Epidermal melanocyte (primary cell): ENCODE results near the gene LTBP2.

Experiments used
- DNase-seq: peaks from one replicate; pipeline ENCODE4 v3.0.0; 2011; ENCODE audit warnings: low spot score; ENCODE audit not compliant: insufficient read length

Gene LTBP2

DNA sequence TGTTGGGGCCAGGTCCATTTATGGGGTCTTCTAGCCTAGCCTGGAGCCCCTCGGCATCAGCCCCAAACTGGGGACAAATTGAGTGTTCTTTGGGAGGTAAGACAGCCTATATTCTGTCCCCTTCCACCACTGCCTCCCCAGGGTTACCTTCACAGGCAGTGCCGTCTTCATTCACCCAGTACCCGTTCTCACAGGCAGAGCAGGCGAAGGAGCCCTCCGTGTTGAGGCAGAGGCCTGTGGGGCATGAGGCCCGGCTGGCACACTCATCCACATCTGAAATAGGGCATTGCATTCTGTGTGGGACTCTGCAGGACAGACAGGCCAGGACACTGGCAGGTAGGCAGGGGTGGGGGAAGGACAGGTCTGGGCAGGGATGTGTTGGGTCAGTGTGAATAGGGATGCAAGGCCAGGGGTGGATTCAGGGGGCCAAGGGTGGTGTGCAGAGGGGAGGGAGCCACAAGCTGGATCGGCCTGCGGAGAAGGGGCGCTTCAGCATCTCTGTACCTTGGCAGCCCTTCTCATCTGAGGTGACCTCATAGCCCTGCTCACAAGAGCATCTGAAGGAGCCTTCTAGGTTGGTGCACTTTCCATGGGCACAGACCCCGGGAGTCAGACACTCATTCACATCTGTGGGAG, 102.3 kb downstream of the LTBP2 start:
- no peak for DNase-seq

DNA sequence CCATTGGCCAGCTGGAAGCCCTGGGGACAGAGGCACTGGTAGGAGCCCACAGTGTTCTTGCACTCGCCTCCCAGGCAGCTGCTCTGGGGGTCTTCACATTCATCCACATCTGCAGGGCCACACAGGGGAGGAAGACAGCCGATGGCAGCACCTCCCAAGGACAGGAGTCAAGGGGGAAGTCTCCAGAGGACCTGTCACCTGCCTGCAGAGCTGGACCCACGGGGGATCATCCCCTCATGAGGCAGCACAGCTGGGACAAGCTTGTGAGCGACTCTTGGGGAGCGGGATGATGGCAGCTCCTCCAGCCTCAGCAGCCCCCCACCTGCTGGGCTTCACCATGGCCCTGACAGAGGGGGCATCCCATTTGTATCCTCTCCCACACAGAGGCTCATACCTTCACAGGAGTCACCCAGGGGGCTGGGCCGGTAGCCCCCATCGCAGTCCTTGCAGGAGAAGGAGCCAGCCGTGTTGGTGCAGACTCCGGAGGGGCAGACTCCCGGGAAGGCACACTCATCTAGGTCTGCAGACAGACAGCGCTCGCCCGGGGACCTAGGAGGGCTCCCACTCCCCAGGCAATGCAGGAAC, 103.1 kb downstream of the LTBP2 start:
- DNase-seq, result no peak

DNA sequence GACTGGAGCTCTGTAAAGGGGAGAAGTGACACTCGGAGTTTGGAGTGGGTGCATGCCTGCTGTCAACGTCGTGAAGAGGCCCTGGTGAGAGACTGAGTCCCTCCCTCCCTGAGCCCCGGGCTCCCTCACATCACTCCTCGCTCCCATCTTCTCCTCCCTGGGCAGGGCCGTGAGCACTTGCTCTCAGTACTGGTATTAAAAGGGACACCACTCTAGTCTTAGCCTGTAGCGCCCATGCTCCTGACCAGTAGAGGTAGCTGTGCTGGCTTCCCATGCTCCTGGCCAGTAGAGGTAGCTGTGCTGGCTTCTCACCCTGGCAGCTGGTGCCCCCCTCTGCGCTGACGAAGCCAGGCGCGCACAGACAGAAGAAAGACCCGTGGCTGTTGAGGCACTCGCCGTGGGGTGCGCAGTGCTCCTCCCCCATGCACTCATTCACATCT, 103.7 kb downstream of the LTBP2 start:
- no peak for DNase-seq

DNA sequence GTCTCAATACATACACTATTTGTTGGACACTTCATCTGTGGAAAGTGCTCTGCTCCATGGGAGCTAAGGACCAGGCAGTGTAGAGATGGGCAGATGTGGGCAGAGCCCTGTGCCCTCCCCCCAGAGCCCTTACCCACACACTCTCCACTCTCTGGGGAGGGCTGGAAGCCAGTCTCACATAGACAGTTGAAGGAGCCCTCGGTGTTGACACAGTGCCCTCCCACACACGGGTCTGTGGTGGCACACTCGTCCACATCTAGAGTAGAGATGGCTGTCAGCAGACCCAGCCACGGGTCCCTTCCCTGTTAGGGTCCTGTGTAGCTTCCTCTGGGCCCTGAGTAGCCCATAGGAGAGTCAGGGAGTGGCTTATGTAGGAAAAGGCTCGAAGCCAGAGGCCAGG, 104.2 kb downstream of the LTBP2 start:
- no peak for DNase-seq

DNA sequence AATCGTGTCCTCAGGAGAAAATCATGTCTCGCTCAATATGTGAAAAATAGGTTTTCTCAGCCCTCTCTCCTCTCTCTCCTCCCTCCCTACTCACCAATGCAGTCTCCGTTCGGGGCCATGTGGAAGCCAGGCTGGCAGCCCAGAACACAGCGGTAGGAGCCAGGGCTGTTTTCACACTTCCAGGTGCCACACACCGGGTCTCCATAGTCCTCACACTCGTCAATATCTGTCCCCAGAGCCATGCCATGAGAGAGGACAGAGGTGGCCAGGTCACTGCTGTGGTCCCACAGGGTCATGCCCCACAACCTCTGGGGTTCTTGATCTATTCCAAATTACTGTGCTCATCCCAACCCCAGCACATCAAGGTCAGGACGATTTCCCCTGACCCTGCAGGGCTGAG, 105.0 kb downstream of the LTBP2 start:
- no peak for DNase-seq

- no peak for DNase-seq
Measured at GRCh38 chr14:74506411-74506851, 105.6 kb downstream of the LTBP2 start.

DNA sequence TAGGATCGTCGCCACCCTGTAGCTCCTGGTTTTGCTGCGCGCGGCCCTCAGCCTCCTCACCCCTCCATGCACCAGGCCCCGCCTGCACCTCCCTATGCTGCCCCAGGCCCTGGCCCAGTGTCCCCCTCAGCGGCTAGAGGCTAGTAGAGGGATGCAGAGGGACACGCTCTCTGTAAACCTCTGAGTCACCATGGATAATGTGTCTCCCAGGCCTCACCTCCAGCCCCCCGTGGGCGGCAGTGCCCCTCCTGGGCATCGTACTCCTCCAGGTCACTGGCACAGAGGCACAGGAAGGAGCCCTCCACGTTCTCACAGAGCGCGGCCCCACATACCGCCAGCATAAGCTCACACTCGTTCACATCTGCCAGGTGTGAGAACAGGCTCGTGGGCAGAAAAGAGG, 106.2 kb downstream of the LTBP2 start:
- DNase-seq, result no peak

DNA sequence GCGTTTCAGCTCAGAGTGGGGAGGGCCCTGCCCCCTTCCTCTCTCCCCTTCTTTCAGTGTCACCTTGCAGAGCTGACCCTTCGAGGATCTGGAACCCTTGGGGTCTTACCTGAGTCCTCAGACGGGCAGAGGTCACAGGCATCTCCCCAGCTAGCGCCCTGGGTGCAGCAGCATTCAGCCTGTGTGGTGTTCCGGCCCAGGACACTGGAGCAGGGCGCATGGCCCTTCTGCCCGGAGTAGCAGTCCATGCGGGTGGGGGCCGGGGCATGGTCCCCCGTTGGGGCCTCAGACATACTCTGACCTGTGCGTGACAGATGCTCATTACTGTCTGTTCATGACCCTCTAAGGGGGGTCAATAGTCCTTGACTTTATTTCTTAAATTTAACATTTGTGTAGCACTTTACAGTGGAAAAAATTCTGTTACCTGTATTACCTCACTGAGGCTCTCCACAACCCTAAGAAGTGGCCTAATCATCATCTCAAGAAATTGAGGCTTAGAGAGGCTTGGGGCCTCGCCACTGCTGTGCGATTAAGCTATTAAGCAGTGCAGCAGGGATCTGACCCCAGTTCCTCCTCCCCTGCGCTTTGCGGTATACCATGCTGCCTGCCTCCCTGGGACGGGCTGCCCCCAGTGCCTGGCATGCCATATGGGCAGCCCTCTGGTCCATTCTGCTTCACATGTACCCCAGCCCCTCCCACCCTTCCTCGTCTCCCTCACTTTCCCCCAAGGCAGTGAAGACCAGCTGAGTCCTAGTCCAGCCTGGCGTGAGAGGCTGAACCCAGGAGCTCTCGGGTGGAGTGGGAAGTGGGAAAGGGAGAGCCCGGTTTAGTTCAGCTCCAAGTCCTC, 106.9 kb downstream of the LTBP2 start:
- DNase-seq, result no peak

- no peak for DNase-seq
Measured at GRCh38 chr14:74504412-74504811, 107.6 kb downstream of the LTBP2 start.

DNA sequence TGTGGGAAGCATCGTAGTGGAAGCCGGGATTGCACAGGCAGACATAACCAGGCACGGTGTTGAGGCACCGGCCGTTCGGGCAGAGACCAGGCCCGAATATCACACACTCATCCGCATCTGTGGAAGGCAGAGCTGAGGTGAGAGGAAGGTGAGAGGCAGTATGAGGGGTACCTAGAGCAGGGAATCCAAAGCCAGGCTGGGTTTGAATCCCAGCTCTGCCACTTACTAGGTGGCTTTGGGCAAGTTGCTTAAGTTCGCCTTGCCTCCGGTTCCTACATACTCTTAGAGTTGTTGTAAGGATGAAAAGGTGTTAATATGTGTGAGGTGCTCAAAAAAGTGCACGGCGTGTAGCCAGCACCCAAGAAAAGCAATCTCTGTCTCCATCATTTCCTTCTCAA, 108.1 kb downstream of the LTBP2 start:
- no peak for DNase-seq

DNA sequence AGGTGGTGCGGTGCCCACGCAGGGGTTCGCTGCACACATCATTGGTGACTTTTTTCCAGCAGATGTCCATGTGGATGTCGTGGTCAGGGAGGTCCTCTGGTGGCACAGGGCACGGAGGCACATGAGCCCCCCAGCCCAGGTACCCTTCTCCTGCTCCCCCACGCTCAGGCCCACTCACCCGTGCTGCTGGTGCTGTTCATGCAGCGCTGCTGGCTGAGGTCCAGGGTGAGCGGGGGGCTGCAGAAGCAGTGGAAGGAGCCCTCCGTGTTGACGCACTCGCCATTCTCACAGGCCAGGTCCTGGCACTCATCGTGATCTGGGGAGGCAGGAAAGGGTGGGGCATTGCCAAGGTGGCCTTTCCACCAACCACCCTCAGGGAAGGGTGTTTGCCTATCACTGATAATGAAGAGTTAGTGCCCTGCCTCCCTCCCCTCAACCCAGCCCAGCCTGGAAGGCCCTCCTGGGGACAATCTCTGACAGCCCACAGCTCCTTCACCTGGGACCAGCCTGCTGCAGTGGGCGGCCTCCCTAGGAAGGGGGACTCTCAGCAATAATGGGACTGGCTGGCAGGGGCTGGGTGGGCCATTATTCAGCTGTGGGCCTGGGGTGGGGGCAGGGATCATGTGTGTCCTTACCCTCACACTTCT, 108.6 kb downstream of the LTBP2 start:
- no peak for DNase-seq

GRCh38 chr14:74502236-74503019, 109.6 kb downstream of the LTBP2 start:
- no peak for DNase-seq

- no peak for DNase-seq
Measured at GRCh38 chr14:74501691-74502090, 110.3 kb downstream of the LTBP2 start.

GRCh38 chr14:74501135-74501614, 110.9 kb downstream of the LTBP2 start:
- no peak for DNase-seq

GRCh38 chr14:74500417-74501134, 111.5 kb downstream of the LTBP2 start:
- no peak for DNase-seq

GRCh38 chr14:74495356-74495755, 116.7 kb downstream of the LTBP2 start:
- DNase-seq, result no peak

DNA sequence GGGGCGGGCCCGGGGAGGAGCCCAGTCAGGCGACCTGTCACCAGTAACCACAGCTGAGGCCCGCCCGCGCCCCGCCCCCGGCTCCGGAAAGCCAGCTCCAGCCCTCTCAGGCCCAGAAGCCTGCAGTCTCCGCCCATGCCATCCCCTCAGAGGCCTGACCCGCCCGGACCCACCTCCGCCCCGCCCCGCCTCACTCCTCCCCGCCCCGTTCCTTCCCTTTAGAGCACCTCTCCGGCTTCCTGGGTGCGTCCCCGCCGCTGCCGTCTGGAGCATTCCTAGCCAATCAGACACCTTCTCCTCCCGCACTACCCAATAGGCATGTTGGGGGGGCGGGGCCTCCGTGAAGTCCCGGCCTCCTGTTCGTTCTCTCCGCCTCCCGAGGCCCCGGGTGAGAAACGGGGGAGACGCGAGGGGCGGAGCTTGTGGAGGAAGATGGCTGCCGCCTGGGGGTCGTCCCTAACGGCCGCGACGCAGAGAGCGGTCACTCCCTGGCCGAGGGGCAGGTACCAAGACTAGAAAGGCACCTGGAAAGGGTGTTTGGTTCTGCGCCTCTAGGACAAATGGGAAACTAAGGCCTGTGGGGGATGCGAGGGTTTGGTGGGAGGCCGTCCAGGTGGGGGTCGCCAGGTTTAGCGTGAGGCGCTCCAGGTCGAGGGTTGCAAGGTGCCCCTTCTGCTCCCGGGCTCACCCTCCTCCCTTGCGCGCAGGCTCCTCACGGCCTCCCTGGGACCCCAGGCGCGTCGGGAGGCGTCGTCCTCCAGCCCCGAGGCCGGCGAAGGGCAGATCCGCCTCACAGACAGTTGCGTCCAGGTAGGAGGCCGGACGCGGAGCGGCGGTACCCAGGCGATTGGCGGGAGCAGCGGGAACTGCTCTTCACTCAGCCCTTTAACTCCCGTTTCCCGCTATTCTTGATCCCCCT, 118.4 kb downstream of the LTBP2 start, which contains the start of gene ISCA2:
TSS of gene ISCA2 (plus strand) at position 423 of the 919 bp plus-strand sequence. CDS start at position 433, 10 bp downstream.
- peak; percentile 93 for DNase-seq

DNA sequence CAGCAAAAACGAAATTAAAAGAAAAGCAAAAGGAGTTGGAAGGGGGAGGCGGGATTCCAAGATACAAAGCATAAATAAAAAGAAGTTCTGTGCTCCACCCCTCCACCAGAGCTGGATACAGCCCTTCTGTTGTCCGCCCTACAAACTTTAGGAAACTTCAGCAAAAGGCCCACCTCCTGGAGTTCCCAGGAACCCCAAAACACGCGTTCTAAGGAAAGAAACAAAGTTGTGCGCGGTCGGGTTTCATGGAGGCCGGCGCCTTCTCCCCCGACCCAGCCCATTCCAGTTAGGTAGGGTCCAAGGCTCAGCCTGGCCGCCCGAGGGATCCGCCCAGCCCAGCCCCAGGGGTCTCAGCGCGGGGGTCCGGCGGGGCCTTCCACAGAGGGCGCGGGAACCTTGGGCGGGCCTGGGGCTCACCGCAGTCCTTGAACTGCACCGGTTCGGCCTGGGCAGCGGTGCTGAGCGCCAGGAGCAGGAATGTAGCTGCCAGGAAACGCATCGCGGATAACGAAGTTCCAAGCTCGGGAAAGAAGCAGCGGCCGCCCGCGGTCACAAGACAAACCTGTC, 119.2 kb downstream of the LTBP2 start, which contains the start of gene NPC2:
TSS of gene NPC2 (minus strand) at position 530 of the 567 bp plus-strand sequence. CDS start at position 499, 31 bp downstream.
- DNase-seq, result no peak
